Activated T-cell treated with anti-CD3 and anti-CD28 coated beads for 48 hours (primary cell): ENCODE data around the gene SGPL1.

Experiments
- DNase-seq: peaks from one replicate; pipeline ENCODE4 v3.0.0-alpha.2; 2020; ENCODE audit warnings: low read depth

Gene SGPL1

GRCh38 chr10:70885481-70885880 lies 69.7 kb downstream of the SGPL1 start:
- no peak for DNase-seq

- DNase-seq = no peak
Observed at GRCh38 chr10:70885931-70886903, 70.5 kb downstream of the SGPL1 start.

DNA sequence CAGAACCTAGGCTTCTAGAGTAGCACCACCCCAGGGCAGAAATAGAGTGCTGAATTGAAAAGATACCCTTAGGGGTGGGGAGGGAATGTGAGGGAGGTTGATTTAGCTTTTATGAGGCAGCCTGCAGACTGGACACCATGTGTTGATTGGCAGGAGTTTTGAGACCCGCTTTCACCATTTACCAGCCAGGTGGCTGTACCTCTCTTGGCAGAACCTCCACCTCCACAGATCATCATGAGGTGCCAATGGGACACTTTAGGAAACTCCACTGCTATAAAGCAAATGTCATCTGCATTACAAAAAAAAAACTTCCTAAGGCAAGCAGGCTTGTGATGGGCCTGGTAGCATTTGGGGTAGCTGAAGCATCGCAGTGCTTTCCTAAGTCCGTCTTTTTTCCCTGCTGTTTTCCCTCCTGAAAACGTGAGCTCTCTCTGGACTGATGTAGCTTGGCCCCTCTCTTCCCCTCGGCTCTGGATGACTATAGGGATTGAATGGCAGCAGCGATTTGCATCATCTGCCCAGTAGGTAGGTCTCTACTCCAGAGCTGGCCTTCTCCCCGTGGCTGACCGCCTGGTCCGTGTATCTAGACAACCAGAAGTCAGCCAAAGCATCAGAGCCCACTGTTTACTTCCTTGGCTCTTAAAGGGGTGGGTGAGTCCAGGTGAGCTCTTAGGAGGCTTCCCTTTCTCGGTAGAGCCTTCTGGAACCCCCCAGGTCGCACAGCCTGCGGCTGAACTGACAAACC lies 71.3 kb downstream of the SGPL1 start:
- DNase-seq = no peak

DNA sequence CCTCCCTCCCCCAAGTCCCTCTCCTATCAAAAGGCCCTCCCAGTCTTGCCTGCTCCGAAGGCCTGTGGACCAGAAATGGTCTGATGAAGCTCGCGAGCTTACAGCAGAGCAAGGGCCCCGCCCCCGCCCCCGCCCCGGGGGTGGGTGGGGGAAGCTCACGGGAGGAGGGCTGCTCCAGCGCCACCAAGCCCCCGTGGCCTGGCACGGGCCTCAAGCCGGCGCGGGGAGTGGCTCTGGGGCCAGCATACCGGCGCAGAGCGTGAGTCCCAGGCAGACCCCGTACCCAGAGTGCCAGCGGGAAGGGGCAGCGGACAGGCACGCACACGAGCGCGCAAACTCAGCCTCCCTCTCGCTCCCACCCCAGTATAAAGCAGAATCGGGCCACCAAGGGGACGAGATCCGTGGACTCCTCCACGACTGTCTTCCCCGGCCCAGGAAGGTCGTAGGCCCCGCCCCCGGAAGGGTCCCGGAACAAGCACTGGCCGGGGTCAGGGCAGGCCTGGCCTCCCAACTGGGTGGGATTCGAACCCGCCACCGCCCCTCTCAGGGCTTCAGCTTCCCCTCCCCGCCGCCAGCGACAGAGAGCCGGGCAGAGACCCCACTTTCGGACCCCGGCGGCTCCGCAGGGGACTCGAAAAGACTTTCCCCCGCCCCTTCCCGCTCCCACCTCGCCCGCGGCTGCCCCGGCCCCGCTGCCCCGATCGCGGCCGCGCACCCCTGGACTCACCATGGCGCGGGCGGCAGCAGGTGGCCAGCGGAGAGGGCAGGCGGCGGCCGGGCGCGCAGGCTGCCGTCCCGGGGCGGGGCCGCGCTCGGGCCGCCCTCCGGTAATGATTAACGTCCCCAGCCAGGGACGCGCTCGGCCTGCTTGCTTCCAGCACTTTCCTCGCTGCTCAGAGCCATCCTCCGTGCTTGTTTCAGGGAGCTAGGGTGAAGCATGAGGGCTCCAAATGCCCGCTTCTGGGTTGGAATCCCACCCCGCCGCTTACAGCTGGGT lies 72.4 kb downstream of the SGPL1 start, which contains the start of gene PCBD1:
Gene PCBD1 (minus strand): TSS at position 762 of the 997 bp plus-strand sequence. CDS start 32 bp downstream, at position 730.
- DNase-seq = peak; percentile 63

- DNase-seq = no peak
Observed at GRCh38 chr10:70889291-70889690, 73.5 kb downstream of the SGPL1 start.

- no peak for DNase-seq
Observed at GRCh38 chr10:70890917-70891431, 75.2 kb downstream of the SGPL1 start.

- no peak for DNase-seq
Observed at GRCh38 chr10:70891627-70892026, 75.9 kb downstream of the SGPL1 start.

DNA sequence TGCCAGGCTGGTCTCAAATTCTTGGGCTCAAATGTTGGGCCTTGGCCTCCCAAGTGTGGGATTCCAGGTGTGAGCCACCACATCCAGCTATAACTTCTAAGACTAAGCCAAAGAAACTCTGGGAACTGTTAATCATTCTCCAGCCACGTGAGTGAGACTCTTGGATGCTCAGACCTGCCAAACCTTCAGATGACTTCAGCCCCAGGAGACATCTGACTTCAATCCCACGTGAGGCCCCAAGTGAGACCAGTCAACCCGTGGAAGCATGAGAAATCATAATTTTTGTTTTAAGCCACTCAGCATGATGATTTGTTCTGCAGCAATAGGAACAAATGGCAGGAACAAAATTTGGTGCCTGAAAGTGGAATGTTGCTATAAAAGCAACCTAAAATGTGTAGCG lies 76.9 kb downstream of the SGPL1 start:
- no peak for DNase-seq

- DNase-seq = no peak
Observed at GRCh38 chr10:70893227-70894006, 77.7 kb downstream of the SGPL1 start.

GRCh38 chr10:70894416-70894815 lies 78.7 kb downstream of the SGPL1 start:
- no peak for DNase-seq

DNA sequence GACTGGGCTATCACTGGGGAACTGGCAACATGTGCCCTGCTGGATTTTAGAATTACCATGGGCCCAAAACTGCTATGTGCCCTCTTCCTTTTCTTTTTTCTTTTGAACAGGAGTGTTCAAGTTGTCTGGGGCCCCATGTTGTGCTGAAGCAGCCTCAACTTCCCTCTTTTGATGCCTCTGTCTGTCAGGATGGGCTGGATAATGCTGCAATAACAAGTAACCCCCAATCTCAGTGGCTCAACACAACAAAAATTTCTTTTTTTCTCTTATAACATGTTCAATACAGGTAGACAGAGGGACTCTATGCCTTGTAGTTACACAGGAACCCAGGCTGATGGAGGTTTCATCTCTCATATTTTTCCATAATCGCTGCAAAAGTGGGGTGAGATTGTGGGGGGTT lies 80.8 kb downstream of the SGPL1 start:
- DNase-seq = no peak

GRCh38 chr10:70898687-70899086 lies 82.9 kb downstream of the SGPL1 start:
- no peak for DNase-seq

DNA sequence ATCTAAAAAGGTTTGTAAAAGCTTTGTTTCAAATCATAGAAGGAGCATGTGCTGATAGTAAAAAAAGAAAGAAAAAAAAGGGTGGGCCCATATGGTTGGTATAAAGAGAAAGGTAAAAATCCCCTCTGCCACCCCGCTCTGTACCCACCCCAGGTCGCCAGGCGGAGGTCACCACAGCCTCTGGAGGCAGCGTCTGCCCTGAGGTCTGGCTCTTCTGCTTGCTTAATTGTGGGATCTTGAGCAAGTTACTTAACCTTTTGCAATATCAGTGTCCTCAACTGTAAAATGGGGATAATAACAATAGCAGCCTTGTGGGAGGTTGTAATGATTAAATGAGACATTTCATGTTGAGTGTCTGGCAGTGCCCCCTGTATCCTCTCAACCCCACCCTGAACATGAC lies 83.3 kb downstream of the SGPL1 start:
- DNase-seq = no peak

GRCh38 chr10:70901276-70901878 lies 85.6 kb downstream of the SGPL1 start:
- DNase-seq = no peak

- no peak for DNase-seq
Observed at GRCh38 chr10:70902661-70903261, 87.0 kb downstream of the SGPL1 start.

- peak; percentile 22 for DNase-seq
Observed at GRCh38 chr10:70903262-70903921, 87.6 kb downstream of the SGPL1 start.

- DNase-seq = no peak
Observed at GRCh38 chr10:70905071-70906021, 89.6 kb downstream of the SGPL1 start.
